HG02642 (cell line): ENCODE data around the gene PHF2.
"Not testable (repeated sequence)": the region's sequence is repeated elsewhere in the genome, so short reads cannot be mapped to it uniquely, and the experiment has no call there.

ENCODE experiments used
- ATAC-seq: cut with Tn5 transposase; IDR thresholded peaks from one replicate; pipeline ENCODE4 v1.9.1; 2021; ENCODE audit warnings: mild to moderate bottlenecking; ENCODE audit not compliant: unreplicated experiment, poor library complexity

The PHF2 gene

GRCh38 chr9:93662016-93662638, 85.7 kb downstream of the PHF2 start:
- ATAC-seq, result no peak

- ATAC-seq, result no peak
These were observed 86.7 kb downstream of the PHF2 start for GRCh38 chr9:93662952-93663572.

DNA sequence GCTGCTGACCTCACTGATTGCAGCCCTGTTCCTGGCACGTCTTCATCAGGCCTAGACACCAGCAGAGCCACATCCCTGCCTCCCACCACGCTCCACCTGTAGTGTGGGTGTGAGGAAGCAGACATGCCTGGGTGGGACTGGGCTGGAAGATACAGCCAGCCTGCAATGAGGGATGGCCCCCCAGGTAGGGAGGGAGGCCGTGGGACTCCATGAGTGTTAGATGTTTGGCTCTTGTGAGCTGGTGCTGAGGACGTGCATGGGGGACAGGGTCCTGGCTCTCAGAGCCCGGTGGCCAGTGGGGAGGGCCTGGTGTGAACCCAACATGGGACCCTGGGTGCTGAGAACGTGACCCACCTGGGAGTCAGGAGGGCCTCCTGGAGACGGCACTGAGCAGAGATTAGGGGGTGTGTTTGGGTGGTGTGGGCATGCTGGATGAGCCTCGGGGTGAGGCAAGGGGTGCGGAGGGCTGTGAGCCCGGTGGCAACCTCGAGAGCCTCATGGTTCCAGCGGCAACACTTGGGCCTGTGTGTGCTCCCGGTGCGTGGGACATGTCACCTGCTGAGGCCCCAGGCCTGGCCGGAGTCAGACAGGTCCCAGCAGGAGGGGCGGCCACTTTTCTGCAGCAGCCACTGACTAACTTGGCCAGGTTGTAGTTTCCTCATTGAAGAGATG, 87.6 kb downstream of the PHF2 start:
- ATAC-seq, result no peak

- ATAC-seq, result no peak
These were observed 88.3 kb downstream of the PHF2 start for GRCh38 chr9:93664549-93665120.

DNA sequence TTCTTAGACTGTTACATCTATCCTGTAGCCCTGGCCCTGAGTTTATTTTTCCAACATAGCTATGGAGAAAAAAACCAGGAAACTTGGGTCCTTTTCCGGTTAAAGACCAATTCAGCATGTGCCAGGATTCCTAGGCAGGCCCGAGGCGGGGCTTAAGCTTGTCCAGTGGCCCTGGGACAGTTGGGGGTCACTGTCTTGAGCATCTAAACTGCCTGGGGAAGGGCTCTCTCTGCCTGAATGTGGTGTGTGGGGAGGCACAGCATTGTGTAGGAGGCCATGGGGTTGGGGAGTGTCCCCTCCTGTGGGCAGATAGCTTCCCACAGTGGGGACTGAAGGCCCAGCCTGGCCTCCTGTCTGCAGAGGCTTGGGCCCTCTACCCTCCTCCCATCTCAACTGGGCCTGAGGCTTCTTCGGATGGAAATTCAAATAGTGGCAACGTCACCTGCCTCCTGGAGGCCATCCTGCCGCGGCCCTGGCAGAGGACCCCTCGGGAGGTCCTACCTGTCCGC, 88.8 kb downstream of the PHF2 start:
- ATAC-seq, result no peak

DNA sequence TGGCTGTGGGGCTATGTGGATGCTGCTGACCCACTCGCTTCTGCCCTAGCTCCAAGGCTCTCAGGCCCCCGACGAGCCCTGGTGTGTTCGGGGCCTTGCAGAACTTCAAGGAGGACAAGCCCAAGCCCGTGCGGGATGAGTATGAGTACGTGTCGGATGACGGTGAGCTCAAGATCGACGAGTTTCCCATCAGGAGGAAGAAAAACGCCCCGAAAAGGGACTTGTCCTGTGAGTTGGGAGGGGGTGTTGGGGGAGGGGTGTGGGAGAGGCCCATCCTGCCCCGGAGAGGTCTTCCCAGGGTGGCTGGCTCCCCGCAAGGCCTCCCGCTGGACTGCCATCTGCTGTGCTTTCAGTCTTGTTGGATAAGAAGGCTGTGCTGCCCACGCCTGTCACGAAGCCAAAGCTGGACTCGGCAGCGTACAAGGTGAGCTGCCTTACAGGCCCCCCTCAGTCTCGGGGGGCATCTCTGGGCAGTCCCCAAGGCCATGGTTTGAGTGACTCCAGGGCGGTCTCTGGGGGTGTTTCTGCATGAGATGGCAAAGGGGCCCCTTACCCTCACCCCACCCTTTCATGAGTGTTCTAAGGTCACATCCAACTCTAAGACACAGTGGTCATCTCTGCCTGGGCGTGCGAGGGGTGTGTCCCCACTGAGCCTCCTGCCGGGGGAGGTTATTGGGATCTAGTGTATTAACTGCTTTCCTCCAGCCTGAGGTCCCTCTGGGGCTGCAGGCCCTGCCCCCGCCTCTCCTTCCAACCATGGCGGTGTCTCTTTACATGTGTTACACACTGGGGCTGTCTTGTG, 89.5 kb downstream of the PHF2 start:
- ATAC-seq, result no peak

DNA sequence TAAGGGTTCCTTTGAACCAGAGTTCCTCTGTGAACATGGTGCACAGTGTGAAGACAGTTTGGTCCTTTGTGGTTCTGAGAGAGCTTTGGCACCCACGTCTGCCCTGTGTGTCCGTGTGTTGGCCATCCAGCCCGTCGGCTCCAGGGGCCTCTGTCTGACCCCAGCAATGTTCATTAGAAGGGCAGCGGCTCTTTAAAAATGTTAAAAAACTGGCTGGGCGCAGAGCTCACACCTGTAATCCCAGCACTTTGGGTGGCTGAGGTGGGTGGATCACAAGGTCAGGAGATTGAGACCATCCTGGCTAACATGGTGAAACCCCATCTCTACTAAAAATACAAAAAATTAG, 90.0 kb downstream of the PHF2 start:
- ATAC-seq, result not testable (repeated sequence)

- no peak for ATAC-seq
These were observed 90.6 kb downstream of the PHF2 start for GRCh38 chr9:93667006-93667405.

GRCh38 chr9:93667627-93668026, 91.2 kb downstream of the PHF2 start:
- ATAC-seq, result no peak

GRCh38 chr9:93668261-93668871, 92.0 kb downstream of the PHF2 start:
- ATAC-seq, result no peak

GRCh38 chr9:93669116-93669957, 93.0 kb downstream of the PHF2 start:
- ATAC-seq, result no peak

- ATAC-seq, result no peak
These were observed 93.5 kb downstream of the PHF2 start for GRCh38 chr9:93669958-93670207.

DNA sequence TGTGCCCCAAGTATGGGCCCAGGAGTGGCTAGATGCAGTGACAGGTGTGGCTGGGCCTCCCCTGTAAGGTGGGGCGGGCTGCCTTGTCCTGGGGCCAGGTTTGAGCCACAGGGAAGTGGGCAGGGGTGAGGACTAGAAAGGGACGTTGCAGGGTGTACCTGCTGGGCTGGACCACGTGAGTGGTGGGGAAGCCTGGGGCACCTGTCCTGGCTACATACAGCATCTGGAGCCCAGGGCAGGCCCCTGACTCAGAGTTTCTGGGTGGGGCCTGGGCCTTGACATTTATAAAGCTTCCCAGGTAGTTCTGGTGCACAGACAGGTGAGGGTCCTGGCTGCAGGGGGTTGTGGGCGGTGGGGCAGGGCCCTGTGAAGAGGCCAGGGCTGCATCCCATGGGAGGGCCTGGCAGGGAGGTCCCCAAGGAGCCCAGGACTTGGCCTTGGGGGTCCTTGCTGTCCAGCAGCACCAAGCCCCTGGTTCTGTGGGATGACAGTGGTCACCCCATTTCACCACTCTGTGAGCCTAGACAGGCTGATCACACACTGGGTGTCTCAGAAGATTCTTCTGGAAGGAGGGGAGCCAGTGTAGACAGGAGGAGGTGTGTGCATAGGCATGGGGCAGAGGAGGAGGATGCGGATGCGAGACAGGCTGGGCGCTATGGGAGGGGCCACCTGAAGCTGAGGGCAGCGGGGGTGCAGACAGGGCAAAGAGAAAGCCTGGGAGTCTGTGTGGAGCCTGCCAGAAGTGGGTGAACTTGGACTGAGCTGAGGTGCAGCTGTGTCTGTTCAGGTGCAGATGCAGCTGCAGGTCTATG, 94.0 kb downstream of the PHF2 start:
- ATAC-seq, result no peak

DNA sequence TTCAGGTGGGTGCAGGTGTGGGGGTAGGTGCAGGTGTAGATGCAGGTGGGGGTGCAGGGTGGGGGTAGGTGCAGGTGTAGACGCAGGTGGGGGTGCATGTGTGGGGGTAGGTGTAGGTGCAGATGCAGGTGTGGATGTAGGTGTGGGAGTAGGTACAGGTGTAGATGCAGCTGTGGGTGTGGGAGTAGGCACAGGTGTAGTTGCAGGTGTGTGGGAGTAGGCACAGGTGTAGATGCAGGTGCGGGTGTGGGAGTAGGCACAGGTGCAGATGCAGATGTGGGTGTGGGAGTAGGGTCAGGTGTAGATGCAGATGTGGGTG, 94.6 kb downstream of the PHF2 start:
- ATAC-seq, result no peak

DNA sequence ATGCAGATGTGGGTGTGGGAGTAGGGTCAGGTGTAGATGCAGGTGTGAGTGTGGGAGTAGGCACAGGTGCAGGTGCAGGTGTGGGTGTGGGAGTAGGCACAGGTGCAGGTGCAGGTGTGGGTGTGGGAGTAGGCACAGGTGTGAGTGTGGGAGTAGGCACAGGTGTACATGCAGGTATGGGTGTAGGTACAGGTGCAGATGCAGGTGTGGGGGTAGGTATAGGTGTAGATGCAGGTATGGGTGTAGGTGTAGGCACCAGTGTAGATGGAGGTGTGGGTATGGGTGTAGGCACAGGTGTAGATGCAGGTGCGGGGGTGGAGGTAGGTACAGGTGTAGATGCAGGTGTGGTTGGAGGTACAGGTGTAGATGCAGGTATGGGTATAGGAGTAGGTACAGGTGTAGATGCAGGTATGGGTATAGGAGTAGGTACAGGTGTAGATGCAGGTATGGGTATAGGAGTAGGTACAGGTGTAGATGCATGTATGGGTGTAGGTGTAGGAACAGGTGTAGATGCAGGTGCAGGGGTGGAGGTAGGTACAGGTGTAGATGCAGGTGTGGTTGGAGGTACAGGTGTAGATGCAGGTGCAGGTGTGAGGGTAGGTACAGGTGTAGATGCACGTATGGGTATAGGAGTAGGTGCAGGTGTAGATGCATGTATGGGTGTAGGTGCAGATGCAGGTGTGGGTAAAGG, 96.1 kb downstream of the PHF2 start:
- not testable (repeated sequence) for ATAC-seq

- no peak for ATAC-seq
These were observed 96.8 kb downstream of the PHF2 start for GRCh38 chr9:93673021-93673838.

DNA sequence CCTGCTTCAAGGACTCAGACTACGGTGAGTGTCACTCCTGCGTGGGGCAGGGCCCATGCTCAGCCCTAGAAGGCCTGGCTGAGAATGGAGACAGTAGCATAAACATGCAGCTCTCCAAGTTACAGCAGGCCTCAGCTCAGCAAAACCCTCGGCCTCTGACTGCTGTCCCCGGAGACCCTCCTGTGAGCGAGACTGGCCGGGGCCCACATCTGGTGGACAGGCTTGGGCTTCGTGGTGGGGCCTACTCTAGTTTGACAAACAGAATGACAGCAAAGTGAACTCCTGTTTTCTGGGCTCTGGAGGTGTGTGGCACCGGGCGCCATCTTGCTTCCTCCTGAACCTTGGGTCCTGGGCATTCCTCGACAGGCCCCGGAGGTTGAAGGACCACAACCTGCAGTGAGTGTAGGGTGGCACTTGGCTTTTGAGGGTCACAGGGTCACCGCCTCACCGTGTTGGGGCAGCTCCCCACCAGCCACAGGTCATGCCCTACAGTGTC, 97.5 kb downstream of the PHF2 start:
- no peak for ATAC-seq
